Colon (tissue), 2 donors: ENCODE results near the gene TMEM179.
"Not testable (repeated sequence)": the region's sequence is repeated elsewhere in the genome, so short reads cannot be mapped to it uniquely, and the experiment has no call there.

Experiments
- FAIRE-seq: peaks from 2 replicates; lab custom pipeline; 2012; peaks lifted over from hg19 to GRCh38; lab: Jason Lieb, UNC
- donor health status: control.
- donor health status: control.

Gene TMEM179

DNA sequence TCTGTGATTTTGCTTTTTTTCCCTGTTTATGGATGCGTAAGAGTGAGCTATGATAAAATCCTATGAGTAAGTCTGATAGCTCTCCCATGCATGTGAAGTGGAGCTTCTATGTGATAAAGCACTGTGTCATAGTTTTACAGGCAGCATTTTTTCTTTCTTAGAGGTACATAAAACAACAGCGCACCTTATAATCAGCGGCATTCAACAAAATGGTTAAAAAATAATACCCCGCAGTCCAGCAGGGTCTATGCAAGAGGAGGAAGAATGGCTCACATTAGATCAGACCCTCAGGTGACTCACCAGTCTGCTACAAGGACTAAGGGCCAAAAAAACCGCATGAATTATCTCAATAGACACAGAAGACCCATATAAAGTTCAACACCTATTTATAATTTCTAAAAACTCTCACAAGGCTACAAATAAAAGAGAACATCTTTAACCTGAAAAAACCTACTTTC, 33.0 kb upstream of the TMEM179 start:
- FAIRE-seq: no peak

DNA sequence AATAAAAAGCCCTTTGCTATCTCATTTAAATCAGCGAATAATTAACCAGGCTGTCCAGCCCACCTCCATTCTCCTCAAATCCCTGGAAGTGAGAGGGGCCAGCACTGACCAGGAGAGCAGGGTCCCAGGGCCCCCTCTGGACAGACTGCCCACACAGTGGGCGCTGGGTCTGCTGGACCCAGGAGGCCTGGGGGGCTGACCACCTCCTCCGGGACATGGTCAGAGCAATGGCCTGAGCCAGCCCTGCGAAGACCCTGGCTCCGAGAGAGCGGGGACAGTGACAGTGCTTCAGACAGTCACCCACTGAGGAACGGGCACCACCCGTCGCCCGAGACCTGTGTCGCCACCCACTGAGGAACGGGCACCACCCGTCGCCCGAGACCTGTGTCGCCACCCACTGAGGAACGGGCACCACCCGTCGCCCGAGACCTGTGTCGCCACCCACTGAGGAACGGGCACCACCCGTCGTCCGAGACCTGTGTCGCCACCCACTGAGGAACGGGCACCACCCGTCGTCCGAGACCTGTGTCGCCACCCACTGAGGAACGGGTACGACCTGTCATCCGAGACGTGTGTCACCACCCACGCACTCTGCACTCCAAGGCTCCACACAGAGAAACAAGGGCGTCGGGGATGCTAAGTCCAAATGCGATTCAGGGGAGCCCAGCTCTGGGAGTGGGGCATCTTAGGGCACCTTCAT, 32.4 kb upstream of the TMEM179 start:
- not testable (repeated sequence) for FAIRE-seq

DNA sequence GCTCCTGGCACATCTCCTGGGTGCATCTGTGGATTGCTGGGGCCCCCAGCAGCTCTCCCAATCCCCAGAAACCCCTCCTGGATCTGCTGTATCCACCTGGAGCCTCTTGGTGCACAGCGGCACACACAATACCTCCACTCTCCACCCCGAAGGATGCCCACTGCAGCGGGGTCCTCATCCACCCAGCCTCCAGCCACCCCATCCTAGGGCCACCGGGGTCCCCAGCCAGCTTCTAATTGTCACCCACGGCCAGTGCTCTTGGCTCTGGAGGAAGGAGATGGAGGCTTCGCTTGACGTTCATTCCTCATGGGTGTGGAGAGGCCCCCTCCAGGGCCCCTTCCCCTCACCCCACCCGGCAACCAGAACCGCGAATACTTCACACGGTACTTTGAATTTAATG, 31.6 kb upstream of the TMEM179 start:
- FAIRE-seq: no peak

DNA sequence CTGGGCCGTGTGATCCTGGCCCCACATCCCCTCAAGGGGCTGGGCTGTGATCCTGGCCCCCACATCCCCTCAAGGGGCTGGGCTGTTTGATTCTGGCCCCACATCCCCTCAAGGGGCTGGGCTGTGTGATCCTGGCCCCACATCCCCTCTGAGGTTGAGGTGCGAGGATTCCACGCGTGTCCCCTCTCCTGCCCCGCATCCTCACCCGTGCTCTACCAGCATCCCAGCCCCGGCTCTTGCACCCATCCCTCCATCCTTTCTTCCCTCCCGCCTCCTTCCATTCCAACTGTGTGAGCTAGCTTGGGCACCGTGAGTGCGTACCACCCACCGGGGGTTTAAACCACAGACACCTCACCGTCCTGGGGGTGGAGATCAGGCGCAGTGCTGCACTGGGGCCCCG, 31.1 kb upstream of the TMEM179 start:
- no peak for FAIRE-seq

DNA sequence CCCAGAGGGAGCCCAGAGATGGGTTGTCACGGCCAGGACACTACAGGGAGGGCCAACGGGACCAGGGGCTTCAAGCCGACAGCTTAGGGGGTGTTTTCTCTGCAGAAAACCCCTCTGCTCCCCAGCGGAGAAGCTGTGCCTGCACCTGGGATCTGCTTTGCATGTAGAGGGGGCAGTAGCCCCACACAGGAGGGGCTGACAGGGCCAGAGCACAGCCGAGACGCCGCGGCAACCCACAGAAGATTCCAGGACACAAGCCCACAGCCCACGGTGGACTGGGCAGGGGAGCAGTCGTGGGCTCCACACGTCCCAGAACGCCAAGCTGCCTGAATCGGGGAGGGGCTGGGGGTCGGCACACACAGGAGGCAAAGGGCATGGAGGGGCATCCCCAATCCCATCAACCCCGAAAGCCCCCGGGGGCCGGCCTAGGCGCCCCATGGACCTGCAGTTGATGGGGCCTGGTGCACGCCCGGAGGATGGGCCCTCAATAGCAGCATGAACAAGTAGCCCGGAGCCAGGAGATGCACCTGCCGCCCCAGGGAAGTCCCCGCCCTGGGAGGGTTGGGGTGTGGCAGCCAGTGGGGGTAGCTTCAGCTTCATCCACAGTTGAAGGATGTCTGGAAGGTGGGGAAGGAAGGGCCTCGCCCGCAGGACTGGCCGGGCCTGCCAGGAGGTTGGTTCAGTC, 30.5 kb upstream of the TMEM179 start:
- FAIRE-seq: no peak

DNA sequence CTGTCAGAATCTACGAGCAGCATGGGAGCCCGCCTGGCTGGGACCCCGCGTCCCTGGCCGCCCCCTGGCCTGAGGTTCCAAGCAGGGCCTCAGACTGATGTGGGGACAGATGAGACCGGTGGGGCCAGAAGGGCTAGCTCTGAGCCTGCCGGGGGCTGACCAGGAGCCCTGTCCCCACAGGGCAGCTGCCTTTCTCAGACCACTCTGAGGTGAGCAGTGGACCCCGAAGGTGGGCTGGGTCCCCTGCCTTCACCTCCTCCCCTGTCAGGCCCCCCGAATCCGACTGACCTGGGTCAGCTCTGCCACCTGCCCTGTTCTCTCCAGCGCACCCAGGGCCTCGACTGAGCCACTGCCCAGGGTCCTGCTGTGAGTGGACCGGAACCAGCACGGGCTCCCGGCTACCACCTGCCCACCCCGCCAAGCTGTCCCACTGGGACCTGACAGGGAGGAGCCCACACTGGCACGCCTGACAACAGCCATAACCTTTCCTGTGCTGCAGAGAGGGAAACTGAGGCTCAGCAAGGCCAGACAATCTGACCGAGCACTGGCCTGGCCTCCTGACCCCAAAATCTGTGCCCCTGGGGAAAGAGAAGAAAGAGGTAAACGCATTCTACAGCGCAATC, 29.7 kb upstream of the TMEM179 start:
- FAIRE-seq: no peak

DNA sequence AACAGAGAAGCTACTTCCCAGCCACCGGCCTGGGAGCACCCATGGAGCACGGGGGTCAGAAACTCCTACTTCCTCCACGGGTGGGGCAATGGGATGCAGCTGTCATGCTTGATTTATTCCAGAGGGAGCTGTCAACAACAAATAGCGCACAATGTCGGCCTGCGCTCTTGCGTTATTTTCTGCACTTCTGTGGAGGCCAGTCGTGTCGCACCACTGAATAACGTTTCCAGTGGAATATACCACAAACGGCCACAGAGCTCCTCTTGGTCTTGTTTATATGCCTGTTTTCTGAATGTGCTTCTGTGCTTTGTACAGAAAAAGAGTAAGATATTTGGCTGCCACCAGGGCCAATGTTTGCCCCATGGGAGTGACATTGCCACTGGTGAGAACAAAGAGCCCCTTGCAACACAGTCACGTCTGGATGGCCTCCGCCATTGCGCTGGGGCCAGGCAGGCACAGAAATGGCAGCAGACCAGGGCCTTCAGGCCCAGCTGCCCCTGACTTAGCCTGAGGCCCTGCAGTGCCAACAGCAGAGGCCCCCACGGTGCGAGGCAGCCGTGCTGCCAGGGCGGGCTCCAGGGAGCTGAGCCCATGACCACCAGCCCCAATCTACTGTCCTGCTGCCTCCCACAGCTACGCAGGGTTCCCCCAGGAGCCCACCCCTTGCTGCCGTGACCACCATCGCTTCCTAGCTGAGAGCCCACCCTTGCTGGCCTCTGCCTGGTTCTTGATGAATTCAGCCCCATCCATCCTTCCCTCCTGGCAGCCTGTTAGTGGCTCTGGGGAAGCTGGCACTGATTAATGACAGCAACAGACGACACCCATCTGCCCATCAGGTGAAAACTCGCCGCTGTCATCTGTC, 28.9 kb upstream of the TMEM179 start:
- no peak for FAIRE-seq

DNA sequence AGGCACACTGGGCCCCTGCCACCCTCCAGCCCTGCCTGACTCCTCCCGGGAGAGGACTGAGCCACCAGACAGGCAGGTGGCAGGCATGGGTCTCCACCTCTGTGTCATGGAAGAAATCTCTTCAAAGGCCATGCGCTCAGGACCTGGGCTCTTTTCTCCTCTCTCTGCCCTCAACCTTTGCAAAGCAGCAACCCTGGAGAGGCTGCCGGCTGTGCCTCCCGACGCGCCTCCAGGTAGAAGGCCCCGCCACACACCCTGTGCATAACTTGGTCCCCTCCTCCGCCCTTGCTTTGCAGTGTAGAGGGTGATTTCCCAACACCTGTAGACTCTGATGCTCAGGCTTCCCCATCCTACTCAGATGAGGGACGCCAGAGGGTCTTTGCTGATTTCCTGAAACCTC, 28.2 kb upstream of the TMEM179 start:
- FAIRE-seq: no peak

DNA sequence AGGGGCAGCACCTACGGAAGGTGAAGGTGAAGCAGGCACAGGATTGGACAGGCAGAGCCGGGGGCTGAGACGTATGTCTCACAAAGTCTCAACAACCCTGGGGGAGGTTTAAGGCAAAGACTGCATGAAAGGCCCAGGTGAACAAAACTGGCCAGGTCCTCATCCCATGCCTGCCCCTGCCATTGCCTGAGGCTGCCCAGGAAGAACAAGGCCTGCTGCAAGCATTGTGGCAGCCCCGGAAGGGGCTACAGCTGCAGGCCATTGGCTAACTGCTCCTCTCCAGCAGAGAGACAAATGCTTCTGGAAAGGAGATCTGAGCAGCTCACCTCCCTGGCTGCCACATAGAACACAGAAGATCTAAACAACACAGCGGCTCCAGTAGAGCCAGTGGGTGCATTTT, 20.4 kb upstream of the TMEM179 start:
- no peak for FAIRE-seq

DNA sequence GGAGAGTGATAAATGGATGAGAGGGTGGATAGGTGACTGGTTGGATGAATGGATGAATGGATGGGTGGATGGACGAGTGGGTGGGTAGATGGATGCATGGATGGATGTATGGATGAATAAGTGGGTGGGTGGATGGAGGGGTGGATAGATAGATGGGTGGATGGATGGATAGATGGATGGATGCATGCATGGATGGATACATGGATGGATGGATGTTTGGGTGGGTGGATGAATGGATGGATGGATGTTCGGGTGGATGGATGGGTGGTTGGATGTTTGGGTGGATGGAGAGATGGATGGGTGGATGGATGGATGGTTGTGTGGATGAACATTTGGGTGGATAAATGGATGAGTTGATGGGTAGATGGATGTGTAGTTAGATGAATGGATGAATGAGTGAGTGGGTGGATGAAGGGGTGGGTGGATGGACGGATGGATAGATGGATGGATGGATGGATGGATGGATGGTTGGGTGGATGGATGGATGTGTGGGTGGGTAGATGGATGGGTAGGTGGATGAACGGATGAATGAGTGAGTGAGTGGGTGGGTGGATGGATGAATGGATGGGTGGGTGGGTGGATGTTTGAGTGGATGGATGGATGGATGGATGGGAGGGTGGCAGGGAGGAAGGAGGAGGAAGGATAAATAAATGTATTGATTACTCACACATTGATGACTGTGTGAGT, 9.7 kb upstream of the TMEM179 start:
- FAIRE-seq: no peak

DNA sequence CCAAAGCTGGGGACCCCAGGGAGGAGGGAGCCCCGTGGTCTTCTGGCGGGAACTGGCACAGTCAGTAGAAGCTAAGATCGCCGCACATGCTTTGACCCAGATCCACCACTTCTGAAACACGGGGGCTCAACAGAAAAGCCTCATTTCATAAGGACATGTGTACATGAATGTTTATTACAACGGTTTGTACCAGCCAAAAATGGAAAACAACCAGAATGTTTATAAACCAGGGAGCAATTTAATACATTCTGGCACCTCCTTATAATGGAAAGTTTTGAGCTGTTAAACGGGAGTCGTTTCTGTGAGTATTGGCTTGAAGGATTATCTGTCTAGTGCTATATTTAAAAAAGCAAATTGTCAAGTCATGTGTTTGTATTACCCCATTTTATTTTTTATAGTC, 7.3 kb upstream of the TMEM179 start:
- FAIRE-seq: no peak

DNA sequence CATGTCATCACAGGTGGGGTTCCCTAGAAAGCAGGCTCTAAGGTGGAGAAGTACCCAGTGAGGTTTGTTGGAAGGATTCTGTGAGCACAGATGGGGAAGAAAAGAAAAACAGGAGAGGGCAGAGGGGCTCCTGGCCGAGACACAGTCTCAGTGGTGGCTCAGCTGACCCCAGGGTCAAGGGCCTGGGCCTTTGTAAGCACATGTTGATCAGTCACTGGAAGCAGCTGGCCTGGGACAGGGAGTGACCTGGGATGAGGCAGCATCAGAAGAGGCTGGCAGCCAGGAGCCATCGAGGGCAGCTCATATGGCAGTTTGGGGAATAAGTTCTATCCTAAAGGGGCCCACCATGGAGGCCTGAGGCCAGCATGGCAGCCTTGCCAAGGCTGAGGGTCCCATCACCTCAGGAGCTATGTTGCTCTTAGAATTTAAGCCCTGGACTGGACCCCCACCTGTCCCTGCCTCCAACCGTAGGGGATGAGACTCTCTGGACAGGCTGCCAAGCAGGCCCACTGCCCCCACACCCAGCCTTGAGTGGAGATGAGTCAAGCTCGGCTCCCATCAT, 6.3 kb upstream of the TMEM179 start:
- FAIRE-seq: no peak

DNA sequence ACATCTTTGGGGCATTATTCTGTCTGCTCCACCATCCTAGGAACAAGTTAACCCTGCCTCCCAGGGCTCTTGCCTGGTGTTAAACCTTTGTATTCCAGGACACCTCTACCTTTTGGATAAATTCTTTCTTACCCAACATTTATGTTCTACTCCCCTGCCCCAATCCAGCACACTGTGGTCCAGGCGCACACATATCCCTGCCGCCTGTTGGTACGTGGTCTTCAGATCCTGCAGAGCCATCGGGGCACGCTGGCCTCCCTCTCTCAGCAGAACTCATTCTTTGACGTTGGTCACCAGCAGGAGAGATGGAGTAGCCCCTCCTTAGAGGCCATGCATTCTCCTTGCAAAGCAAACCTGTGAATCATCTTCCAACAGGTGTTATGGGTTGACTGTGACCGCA, 5.1 kb upstream of the TMEM179 start:
- FAIRE-seq: no peak

DNA sequence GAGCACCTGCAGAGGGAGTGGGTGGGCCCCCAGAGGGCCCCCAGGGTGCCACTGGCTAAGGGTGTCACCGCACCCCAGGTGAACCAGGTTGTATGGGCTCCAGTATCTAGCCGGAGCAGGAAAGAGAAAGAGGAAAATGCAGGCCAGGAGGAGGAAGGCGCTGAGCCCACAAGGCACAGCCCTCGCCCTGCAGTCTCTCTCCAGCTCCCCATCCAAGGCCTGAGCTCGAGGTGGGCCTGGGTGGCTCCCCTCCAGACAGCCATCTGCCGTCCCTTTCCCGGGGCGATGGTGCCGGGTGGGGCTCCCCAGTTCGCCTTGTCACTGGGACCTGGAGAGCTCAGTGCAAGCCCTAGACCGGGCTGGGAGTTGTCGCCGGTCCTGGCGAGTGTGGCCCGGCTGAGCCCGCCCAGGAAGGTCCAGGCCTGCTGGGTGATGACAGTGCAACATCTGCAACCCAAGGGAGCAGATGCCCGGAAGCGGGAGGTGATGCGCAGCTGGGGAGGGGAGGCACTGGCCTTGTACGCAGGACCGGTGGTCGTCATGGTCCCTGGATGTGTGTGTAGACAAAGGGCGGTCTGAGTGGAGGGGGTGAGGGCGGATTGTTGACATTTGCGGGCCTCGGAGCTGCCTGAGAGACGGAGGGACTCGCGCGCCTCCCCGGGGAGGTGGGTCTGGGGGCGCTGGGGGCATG, 716 bp downstream of the TMEM179 start:
- no peak for FAIRE-seq

DNA sequence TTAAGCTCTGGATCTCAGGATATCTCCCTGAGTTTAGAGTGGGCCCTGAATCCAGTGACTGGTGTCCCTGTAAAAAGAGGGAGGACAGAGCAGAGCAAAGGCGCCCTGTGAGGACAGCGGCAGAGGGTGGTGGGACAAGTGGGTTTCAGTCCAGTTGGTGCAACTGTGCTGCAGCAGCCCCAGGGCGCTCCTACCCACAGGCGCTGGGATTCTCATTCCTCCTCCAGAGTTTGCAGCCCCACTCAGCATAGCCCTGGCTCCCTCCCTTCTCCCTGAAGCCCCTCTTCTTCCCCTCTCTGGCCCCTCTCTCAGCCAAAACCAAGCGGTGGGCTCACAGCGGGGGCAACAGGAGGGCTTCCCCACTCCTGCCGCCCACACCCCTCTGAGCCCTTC, 1.6 kb downstream of the TMEM179 start:
- no peak for FAIRE-seq

DNA sequence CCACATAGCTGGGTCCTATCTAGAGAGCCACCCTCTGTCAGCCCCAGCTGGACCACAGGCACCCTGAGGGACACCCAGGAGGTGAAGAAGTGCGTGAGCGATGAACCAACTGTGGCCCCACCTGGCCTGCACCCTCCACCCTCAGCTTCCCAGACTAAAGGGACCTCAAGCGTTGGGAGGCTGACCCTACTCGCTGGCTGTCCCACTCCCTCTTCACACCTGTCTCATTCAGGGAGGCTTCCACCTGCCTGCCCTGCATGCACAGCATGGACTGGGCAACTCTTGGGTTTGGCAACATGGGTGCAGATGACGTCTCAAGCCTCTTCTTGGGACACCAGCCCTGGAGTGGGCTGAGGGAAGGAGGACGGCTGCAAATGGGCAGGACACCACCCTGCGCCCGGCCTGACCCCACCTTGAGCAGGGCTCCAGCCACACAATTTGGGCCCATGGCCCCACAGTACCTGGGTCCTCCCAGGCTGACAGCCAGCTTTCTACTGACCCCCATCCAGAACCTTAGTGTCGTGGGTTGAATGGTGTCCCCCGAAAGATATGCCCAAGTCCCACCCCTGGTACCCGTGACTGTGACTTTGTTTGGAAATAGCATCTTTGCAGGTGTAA, 2.1 kb downstream of the TMEM179 start:
- FAIRE-seq: no peak

DNA sequence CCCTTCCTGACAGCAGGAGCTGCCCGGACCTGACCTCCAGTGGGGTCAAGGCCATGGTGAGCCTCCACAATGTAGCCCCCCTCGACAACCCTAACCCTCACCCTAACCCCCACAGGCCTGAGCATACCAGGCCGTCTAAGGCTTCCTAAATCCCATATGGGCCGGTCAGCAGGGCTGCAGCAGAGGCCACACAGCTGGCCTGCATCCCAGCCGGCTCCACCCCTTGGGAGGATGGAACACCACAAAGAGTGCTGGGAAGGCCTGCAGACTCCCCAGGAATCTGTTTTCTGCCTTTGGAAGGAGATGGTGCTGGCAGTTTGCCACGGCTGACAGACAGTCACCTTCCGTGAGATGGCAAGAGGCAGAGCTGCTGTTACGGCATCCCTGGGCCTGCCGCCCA, 2.8 kb downstream of the TMEM179 start:
- no peak for FAIRE-seq

DNA sequence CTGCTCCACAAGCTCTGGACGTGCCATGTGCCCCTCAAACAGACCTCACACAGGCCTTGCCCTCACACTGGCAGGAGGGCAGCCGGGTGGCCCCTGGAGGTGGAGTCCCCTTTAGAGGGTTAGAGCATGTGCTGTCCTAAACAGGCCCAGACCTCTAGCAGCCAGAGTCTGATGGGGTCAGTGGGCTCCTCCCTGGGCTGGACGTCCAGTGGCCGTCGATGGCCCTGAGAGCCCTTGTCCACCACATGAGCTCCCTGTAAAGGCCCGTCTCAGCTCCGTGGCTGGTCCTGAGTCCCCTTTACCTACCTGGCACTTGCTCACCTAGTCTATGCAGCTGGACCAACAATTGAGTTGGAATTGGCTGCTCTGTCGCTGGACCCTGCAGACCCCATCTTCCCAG, 3.8 kb downstream of the TMEM179 start:
- no peak for FAIRE-seq

DNA sequence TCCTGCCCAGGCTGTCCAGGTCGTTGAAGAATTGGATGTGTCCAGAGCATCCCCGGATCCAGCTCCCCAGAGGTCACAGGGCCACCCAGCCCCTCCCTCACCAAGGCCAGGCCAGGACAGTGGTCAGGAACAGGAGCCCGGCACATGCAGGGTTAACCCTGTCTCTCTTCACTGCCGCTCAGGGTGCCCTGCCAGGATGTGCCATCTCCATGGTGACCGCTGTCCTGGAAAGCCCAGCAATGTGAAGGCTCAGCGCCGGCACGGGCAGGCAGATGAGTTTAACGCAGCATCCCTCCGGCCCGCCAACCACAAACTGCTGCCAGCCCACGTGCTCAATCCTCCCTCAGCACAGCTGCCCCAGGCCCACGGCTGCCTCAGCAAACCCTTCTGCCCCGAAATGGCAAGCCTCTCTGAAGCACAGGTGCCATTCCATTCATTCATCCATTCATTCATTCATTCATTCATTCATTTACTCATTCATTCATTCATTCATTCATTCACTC, 4.4 kb downstream of the TMEM179 start:
- FAIRE-seq: no peak

DNA sequence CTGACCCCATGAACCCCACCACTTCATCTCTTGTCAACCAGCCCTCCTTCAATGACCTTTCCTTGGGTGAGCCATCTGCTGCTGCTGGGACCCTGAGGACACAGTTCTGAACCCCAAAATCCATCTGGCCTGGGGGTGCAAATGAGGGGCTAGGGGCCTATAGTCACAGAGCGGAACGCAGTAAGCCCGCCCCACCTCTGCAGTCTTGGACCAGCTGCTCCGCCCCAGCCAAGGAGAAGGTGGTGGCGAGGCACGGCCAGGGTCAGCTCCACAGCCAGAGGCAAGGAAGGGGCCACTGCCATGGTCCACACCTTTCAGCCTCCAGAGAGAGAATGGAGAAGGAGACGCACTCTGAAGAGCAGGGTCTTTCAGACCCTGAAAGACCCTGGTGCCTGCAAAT, 5.1 kb downstream of the TMEM179 start:
- FAIRE-seq: no peak

DNA sequence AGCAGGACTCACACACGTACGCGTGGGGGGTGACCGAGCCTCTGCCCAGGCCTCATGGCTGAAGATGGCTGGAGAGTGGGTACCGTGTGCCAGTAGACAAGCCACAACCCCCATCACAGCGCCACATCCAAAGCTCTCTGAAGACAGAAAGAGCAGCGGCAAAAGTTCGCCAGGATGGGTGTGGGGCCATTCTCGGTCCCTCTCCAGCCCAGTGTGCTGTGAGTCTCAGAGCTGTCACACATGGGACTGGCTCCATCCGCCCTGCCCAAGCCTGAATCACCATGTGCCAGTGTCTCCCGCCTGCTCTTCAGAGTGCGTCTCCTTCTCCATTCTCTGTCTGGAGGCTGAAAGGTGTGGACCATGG, 5.7 kb downstream of the TMEM179 start:
- FAIRE-seq: no peak
